ENCODE results near the gene PIEZO1. TPM values are rescaled to one million over a fixed set of nuclear protein-coding genes. Genes with fewer than 3 reads are reported as not detected.
A peak's percentile ranks its signal among the peaks of the same experiment; 100 is the strongest.

PIEZO1 gene
- total and polyA plus RNA-seq, 7 donors = 18.0 to 242 (median 126) TPM

DNA sequence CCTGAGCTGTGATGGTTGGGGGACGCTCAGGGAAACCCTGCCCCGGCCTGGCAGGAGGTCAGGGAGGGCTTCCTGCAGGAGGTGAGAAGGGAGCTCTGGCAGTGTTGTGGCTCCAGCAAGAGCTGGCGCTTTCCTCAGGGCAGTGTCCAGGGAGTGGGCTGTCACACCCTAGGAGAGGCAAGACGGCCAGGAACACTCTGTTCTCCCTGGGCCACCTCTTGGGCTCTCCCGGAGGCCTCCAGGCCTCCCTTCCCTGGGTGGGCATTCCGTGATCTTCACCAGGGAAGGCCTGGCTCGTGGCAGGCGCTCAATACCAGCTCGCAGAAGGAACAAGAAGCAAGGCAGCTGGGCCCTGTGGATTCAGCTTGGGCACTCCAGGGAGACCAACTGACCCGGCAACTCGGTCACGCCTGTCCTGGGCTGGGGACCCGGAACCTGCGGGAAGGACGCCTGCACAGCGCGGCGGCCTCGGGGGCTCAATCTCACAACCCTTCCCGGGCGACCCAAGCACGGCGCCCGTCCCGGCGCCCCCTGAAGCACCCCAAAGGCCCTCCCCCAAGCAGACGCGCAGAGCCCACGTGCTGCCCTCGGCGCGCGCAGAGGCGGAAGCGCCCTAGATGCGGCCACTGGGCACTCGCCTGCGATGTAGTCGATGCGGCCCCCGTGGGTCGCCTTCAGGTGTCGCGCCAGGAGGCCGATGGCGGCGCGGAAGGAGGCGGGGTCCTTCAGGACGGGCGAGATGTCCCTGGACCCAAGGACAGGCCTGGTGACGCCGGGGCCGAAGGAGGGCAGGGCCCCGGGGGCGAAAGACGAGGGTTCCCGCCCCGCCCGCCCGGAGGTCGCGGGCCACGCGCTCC is 26.1 kb upstream of the PIEZO1 start:
- 0 to 2% methylated on average over 65 of the region's 65 CpGs for WGBS, 2 donors
- Histone ChIP-seq H3K36me3 (peaks cover 0 to 21% (median 5%) of the 10 kb centered on the region in 4 donors), H3K27ac (peak overlapping the region; percentile 91 to 96 (median 96)), H3K9me3 (no peaks in the 10 kb centered on the region), H3K4me1 (peaks cover 0 to 36% (median 28%) of the 10 kb centered on the region in 4 donors), H3K27me3 (no peaks in the 10 kb centered on the region), H3K4me3 (peak overlapping the region; percentile 63 to 88 (median 76))
- peak; percentile 90 for DNase-seq
- TF ChIP-seq POLR2A (IDR thresholded peaks at IDR 0.05) = peak; percentile 70 to 74
- no peak for TF ChIP-seq EP300 (IDR thresholded peaks at IDR 0.05)
- TF ChIP-seq, protein P1, sequence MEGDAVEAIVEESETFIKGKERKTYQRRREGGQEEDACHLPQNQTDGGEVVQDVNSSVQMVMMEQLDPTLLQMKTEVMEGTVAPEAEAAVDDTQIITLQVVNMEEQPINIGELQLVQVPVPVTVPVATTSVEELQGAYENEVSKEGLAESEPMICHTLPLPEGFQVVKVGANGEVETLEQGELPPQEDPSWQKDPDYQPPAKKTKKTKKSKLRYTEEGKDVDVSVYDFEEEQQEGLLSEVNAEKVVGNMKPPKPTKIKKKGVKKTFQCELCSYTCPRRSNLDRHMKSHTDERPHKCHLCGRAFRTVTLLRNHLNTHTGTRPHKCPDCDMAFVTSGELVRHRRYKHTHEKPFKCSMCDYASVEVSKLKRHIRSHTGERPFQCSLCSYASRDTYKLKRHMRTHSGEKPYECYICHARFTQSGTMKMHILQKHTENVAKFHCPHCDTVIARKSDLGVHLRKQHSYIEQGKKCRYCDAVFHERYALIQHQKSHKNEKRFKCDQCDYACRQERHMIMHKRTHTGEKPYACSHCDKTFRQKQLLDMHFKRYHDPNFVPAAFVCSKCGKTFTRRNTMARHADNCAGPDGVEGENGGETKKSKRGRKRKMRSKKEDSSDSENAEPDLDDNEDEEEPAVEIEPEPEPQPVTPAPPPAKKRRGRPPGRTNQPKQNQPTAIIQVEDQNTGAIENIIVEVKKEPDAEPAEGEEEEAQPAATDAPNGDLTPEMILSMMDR (IDR thresholded peaks at IDR 0.05) = no peak
- peak; percentile 78 to 99 (median 95) for TF ChIP-seq POLR2AphosphoS5 (IDR thresholded peaks at IDR 0.05)
- intact Hi-C loops (cut with DNase I) = loop anchor here (1.0 to 5.0 kb wide), 2 partner anchors 46 to 131 kb away; partner anchors contain the start of gene TRAPPC2L

DNA sequence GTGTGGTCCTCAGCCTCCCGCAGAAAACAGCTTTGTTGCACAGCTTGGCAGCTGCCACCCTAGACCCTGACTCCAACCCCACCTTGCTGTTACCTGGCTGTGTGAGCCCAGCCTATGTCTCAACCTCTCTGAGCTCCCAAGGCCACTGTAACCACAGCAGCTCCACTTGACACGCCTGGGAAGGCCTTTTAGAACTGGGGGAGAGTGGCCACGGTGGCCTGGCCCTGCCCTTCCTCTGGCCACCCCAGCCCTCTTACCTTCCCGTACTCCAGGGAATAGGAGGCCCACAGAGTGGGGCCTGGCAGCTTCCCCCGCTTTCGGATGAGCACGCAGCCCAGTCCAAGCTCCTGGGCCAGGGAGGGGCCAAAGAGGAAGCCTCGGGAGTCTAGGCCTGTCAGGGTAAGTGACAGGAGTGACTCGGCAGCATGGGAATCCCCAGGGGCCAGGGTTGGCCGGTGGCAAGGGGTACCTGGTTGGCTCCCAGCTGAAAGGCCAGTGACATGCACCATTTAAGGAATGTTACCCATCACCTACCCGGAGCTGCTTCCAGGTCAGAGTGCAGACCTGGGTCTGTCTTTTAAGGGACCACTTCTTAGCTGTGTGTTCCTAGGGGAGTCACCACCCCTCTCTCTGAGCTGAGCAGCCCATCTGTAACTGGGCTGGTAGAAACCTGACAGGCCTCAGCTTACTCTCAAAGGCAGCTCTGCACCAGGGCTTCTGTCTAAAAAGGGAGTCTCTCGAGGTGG is 25.3 kb upstream of the PIEZO1 start:
- Histone ChIP-seq H3K4me1 (peaks cover 0 to 36% (median 28%) of the 10 kb centered on the region in 4 donors), H3K4me3 (peak overlapping the region; percentile 63 to 88 (median 76)), H3K27ac (peak overlapping the region; percentile 91 to 96 (median 96)), H3K36me3 (peaks cover 0 to 21% (median 5%) of the 10 kb centered on the region in 4 donors), H3K9me3 (no peaks in the 10 kb centered on the region), H3K27me3 (no peaks in the 10 kb centered on the region)
- WGBS, 2 donors = 21 to 38% methylated on average over 12 of the region's 12 CpGs
- TF ChIP-seq, protein P1 (IDR thresholded peaks at IDR 0.05) = no peak
- TF ChIP-seq POLR2AphosphoS5 (IDR thresholded peaks at IDR 0.05) (no peak), EP300 (IDR thresholded peaks at IDR 0.05) (no peak), POLR2A (IDR thresholded peaks at IDR 0.05) (no peak)
- no peak for DNase-seq
- intact Hi-C loops (cut with DNase I) = loop anchor here (5.0 kb wide), 1 partner anchor 132 kb away; no protein-coding TSS in a partner anchor

DNA sequence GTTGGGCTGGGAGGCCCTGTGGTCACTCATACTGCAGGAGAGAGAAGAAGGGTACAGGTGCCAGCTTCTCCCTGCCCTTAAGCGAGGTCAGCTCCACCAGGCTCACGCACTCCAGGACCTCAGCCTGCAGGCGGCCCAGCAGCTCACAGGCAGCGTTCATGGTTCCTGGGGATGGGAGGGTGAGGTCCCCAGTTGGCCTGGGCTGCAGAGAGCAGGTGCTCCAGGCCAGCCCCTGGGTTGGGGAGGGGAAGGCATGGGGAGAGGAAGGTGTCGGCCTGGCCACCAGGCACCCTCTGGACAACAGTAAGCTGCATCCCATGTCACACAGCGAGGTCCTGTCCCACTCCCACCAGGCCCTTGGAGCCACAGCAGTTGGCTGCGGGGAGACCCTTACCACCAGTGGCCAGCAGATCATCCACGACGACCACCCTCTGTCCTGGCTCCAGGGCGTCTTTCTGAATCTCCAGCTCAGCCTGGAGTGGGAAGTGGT is 24.7 kb upstream of the PIEZO1 start:
- DNase-seq = no peak
- H3K36me3 ChIP-seq = peaks cover 0 to 21% (median 5%) of the 10 kb centered on the region in 4 donors
- peaks cover 0 to 38% (median 31%) of the 10 kb centered on the region in 4 donors for H3K4me1 ChIP-seq
- H3K4me3 ChIP-seq = no peak overlapping the region
- WGBS, 2 donors = 71 to 82% methylated on average over 10 of the region's 10 CpGs
- H3K27ac ChIP-seq = peak overlapping the region in 2 of 4 donors; percentile 12 to 96
- intact Hi-C loops (cut with DNase I) = loop anchor here (5.0 kb wide), 1 partner anchor 133 kb away; no protein-coding TSS in a partner anchor
- H3K27me3 ChIP-seq = no peaks in the 10 kb centered on the region
- no peak for TF ChIP-seq POLR2A (IDR thresholded peaks at IDR 0.05)
- no peaks in the 10 kb centered on the region for H3K9me3 ChIP-seq

DNA sequence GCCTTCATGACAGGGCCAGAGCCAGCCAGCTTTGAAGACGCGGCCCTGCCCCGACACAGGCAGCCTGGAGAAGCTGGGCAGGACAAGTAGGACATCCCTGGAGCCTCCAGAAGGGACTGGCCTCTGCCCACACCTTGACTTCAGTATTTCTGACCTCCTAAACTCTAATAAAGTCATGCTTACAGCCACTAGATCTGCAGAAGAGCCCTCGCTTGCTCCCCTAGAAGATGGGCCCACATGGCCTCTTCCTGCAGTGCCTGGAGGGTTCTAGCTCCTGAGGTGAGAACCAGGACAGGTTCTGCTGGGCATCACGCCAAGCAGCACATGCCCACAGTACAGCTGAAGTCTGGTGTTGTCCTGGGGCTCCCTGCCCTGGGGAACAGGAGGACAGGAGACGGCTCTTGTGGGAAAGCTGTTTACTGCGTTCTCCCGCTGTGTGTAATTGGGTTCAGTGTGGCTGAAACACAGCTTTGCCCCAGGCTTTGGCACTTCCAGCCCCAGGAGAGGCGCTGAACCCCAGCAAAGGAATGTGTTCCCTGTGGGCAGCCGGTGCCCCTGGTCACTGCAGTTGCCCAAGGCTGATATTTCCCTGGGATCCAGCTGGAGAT is 24.2 kb upstream of the PIEZO1 start:
- H3K4me3 ChIP-seq = no peak overlapping the region
- H3K9me3 ChIP-seq = no peaks in the 10 kb centered on the region
- peak overlapping the region in 1 of 4 donors; percentile 96 for H3K27ac ChIP-seq
- DNase-seq = no peak
- intact Hi-C loops (cut with DNase I) = no loop called here
- TF ChIP-seq EP300 (IDR thresholded peaks at IDR 0.05) = no peak
- no peak for TF ChIP-seq POLR2AphosphoS5 (IDR thresholded peaks at IDR 0.05)
- TF ChIP-seq, protein P1 (IDR thresholded peaks at IDR 0.05) = no peak
- TF ChIP-seq POLR2A (IDR thresholded peaks at IDR 0.05) = no peak
- peaks cover 0 to 21% (median 5%) of the 10 kb centered on the region in 4 donors for H3K36me3 ChIP-seq
- WGBS, 2 donors = 81 to 91% methylated on average over 10 of the region's 10 CpGs
- H3K4me1 ChIP-seq = peaks cover 0 to 43% (median 36%) of the 10 kb centered on the region in 4 donors
- H3K27me3 ChIP-seq = peaks cover 0 to 5% (median 0%) of the 10 kb centered on the region in 3 donors
